ENCODE results near the gene POLR1H. TPM values are rescaled to one million over a fixed set of nuclear protein-coding genes. Genes with fewer than 3 reads are reported as not detected.
"Not testable (repeated sequence)": the region's sequence is repeated elsewhere in the genome, so short reads cannot be mapped to it uniquely, and the experiment has no call there.

The POLR1H gene
- total RNA-seq, 1 experiment from 2014 or later = 85.1 TPM

GRCh38 chr6:30031381-30031780 is 29.7 kb upstream of the POLR1H start:
- no peaks in the 10 kb centered on the region for H4K20me1 ChIP-seq (ENCODE audit: insufficient read depth, low read depth, low read length)
- H3K27ac ChIP-seq (ENCODE audit: low read length) = no peak overlapping the region
- H3K9me2 ChIP-seq (replicated peaks; ENCODE audit: insufficient read depth, low read length) = no peaks in the 10 kb centered on the region; the same call in 1 of the 2 replicates
- H3K4me3 ChIP-seq (ENCODE audit: low read length) = no peak overlapping the region
- no peaks in the 10 kb centered on the region for H3K27me3 ChIP-seq (ENCODE audit: low read length)
- no peaks in the 10 kb centered on the region for H3K9me3 ChIP-seq (ENCODE audit: low read length)
- H3K36me3 ChIP-seq (ENCODE audit: insufficient read depth, low read length) = no peaks in the 10 kb centered on the region
- H2AFZ ChIP-seq (ENCODE audit: low read length) = no peak overlapping the region
- no peak overlapping the region for H3K4me2 ChIP-seq (ENCODE audit: low read depth, low read length, poor library complexity, severe bottlenecking)
- no peaks in the 10 kb centered on the region for H3K4me1 ChIP-seq (ENCODE audit: low read length)
- no peaks in the 10 kb centered on the region for H3K79me2 ChIP-seq (ENCODE audit: low read length)
- DNase-seq = no peak
- no peak overlapping the region for H3K9ac ChIP-seq (ENCODE audit: low read length)

GRCh38 chr6:30033440-30033839 is 27.6 kb upstream of the POLR1H start:
- not testable (repeated sequence) for H3K4me3 ChIP-seq (ENCODE audit: low read length); H3K36me3 ChIP-seq (ENCODE audit: insufficient read depth, low read length); H3K4me2 ChIP-seq (ENCODE audit: low read depth, low read length, poor library complexity, severe bottlenecking); H3K79me2 ChIP-seq (ENCODE audit: low read length); H4K20me1 ChIP-seq (ENCODE audit: insufficient read depth, low read depth, low read length); H3K27me3 ChIP-seq (ENCODE audit: low read length); H3K27ac ChIP-seq (ENCODE audit: low read length); DNase-seq; H3K9me3 ChIP-seq (ENCODE audit: low read length); H3K9ac ChIP-seq (ENCODE audit: low read length); H3K9me2 ChIP-seq (replicated peaks; ENCODE audit: insufficient read depth, low read length); H3K4me1 ChIP-seq (ENCODE audit: low read length); H2AFZ ChIP-seq (ENCODE audit: low read length)

- no peak overlapping the region for H3K27ac ChIP-seq (ENCODE audit: low read length)
- H3K9me2 ChIP-seq (replicated peaks; ENCODE audit: insufficient read depth, low read length) = no peaks in the 10 kb centered on the region
- H3K4me2 ChIP-seq (ENCODE audit: low read depth, low read length, poor library complexity, severe bottlenecking) = no peak overlapping the region
- DNase-seq = no peak
- H3K36me3 ChIP-seq (ENCODE audit: insufficient read depth, low read length) = no peaks in the 10 kb centered on the region
- no peaks in the 10 kb centered on the region for H3K9me3 ChIP-seq (ENCODE audit: low read length)
- no peak overlapping the region for H3K9ac ChIP-seq (ENCODE audit: low read length)
- H3K27me3 ChIP-seq (ENCODE audit: low read length) = no peaks in the 10 kb centered on the region
- no peaks in the 10 kb centered on the region for H3K4me1 ChIP-seq (ENCODE audit: low read length)
- no peak overlapping the region for H3K4me3 ChIP-seq (ENCODE audit: low read length)
- H2AFZ ChIP-seq (ENCODE audit: low read length) = no peak overlapping the region
- no peaks in the 10 kb centered on the region for H3K79me2 ChIP-seq (ENCODE audit: low read length)
- no peaks in the 10 kb centered on the region for H4K20me1 ChIP-seq (ENCODE audit: insufficient read depth, low read depth, low read length)
These were observed 25.3 kb upstream of the POLR1H start for GRCh38 chr6:30035784-30036183.

- no peaks in the 10 kb centered on the region for H3K9me3 ChIP-seq (ENCODE audit: low read length)
- H3K4me1 ChIP-seq (ENCODE audit: low read length) = no peaks in the 10 kb centered on the region
- no peaks in the 10 kb centered on the region for H4K20me1 ChIP-seq (ENCODE audit: insufficient read depth, low read depth, low read length)
- H3K27ac ChIP-seq (ENCODE audit: low read length) = no peak overlapping the region
- DNase-seq = peak; percentile 57
- no peaks in the 10 kb centered on the region for H3K27me3 ChIP-seq (ENCODE audit: low read length)
- no peak overlapping the region for H3K4me2 ChIP-seq (ENCODE audit: low read depth, low read length, poor library complexity, severe bottlenecking)
- no peaks in the 10 kb centered on the region for H3K36me3 ChIP-seq (ENCODE audit: insufficient read depth, low read length)
- H3K79me2 ChIP-seq (ENCODE audit: low read length) = no peaks in the 10 kb centered on the region
- no peak overlapping the region for H3K4me3 ChIP-seq (ENCODE audit: low read length)
- H3K9ac ChIP-seq (ENCODE audit: low read length) = no peak overlapping the region
- no peaks in the 10 kb centered on the region for H3K9me2 ChIP-seq (replicated peaks; ENCODE audit: insufficient read depth, low read length)
- no peak overlapping the region for H2AFZ ChIP-seq (ENCODE audit: low read length)
These were observed 23.8 kb upstream of the POLR1H start for GRCh38 chr6:30037182-30037788.

GRCh38 chr6:30041221-30041620 is 19.8 kb upstream of the POLR1H start:
- DNase-seq = peak; percentile 23
- Histone ChIP-seq H3K36me3 (ENCODE audit: insufficient read depth, low read length) (no peaks in the 10 kb centered on the region), H3K9ac (ENCODE audit: low read length) (no peak overlapping the region), H3K9me3 (ENCODE audit: low read length) (no peaks in the 10 kb centered on the region), H3K4me2 (ENCODE audit: low read depth, low read length, poor library complexity, severe bottlenecking) (no peak overlapping the region), H4K20me1 (ENCODE audit: insufficient read depth, low read depth, low read length) (no peaks in the 10 kb centered on the region), H2AFZ (ENCODE audit: low read length) (no peak overlapping the region), H3K4me3 (ENCODE audit: low read length) (no peak overlapping the region), H3K27ac (ENCODE audit: low read length) (no peak overlapping the region), H3K9me2 (replicated peaks; ENCODE audit: insufficient read depth, low read length) (no peaks in the 10 kb centered on the region), H3K79me2 (ENCODE audit: low read length) (peaks cover 9% of the 10 kb centered on the region; the same call in 1 of the 2 replicates), H3K4me1 (ENCODE audit: low read length) (no peaks in the 10 kb centered on the region), H3K27me3 (ENCODE audit: low read length) (no peaks in the 10 kb centered on the region)

- H3K4me3 ChIP-seq (ENCODE audit: low read length) = no peak overlapping the region
- H3K9ac ChIP-seq (ENCODE audit: low read length) = no peak overlapping the region
- H4K20me1 ChIP-seq (ENCODE audit: insufficient read depth, low read depth, low read length) = no peaks in the 10 kb centered on the region
- no peaks in the 10 kb centered on the region for H3K9me2 ChIP-seq (replicated peaks; ENCODE audit: insufficient read depth, low read length)
- H3K4me2 ChIP-seq (ENCODE audit: low read depth, low read length, poor library complexity, severe bottlenecking) = no peak overlapping the region
- peak; percentile 35 for DNase-seq
- no peak overlapping the region for H3K27ac ChIP-seq (ENCODE audit: low read length)
- peaks cover 12% of the 10 kb centered on the region; the same call in 1 of the 2 replicates for H3K79me2 ChIP-seq (ENCODE audit: low read length)
- no peaks in the 10 kb centered on the region for H3K9me3 ChIP-seq (ENCODE audit: low read length)
- H3K4me1 ChIP-seq (ENCODE audit: low read length) = no peaks in the 10 kb centered on the region
- H3K36me3 ChIP-seq (ENCODE audit: insufficient read depth, low read length) = no peaks in the 10 kb centered on the region
- no peak overlapping the region for H2AFZ ChIP-seq (ENCODE audit: low read length)
- no peaks in the 10 kb centered on the region for H3K27me3 ChIP-seq (ENCODE audit: low read length)
These were observed 19.2 kb upstream of the POLR1H start for GRCh38 chr6:30041821-30042220.

GRCh38 chr6:30042476-30042875 is 18.6 kb upstream of the POLR1H start:
- Histone ChIP-seq H3K4me1 (ENCODE audit: low read length) (no peaks in the 10 kb centered on the region), H4K20me1 (ENCODE audit: insufficient read depth, low read depth, low read length) (no peaks in the 10 kb centered on the region), H3K9me3 (ENCODE audit: low read length) (no peaks in the 10 kb centered on the region), H3K36me3 (ENCODE audit: insufficient read depth, low read length) (no peaks in the 10 kb centered on the region), H3K9ac (ENCODE audit: low read length) (no peak overlapping the region), H3K4me3 (ENCODE audit: low read length) (no peak overlapping the region), H3K27me3 (ENCODE audit: low read length) (no peaks in the 10 kb centered on the region), H3K79me2 (ENCODE audit: low read length) (peaks cover 16% of the 10 kb centered on the region; the same call in 1 of the 2 replicates), H3K9me2 (replicated peaks; ENCODE audit: insufficient read depth, low read length) (no peaks in the 10 kb centered on the region), H3K27ac (ENCODE audit: low read length) (no peak overlapping the region), H2AFZ (ENCODE audit: low read length) (no peak overlapping the region), H3K4me2 (ENCODE audit: low read depth, low read length, poor library complexity, severe bottlenecking) (no peak overlapping the region)
- DNase-seq = peak; percentile 11

- no peak overlapping the region for H3K4me2 ChIP-seq (ENCODE audit: low read depth, low read length, poor library complexity, severe bottlenecking)
- H3K9me2 ChIP-seq (replicated peaks; ENCODE audit: insufficient read depth, low read length) = no peaks in the 10 kb centered on the region
- H3K4me1 ChIP-seq (ENCODE audit: low read length) = no peaks in the 10 kb centered on the region
- peak; percentile 39 for DNase-seq
- H4K20me1 ChIP-seq (ENCODE audit: insufficient read depth, low read depth, low read length) = no peaks in the 10 kb centered on the region
- H3K9me3 ChIP-seq (ENCODE audit: low read length) = no peaks in the 10 kb centered on the region
- peaks cover 16% of the 10 kb centered on the region; the same call in 1 of the 2 replicates for H3K79me2 ChIP-seq (ENCODE audit: low read length)
- no peak overlapping the region for H2AFZ ChIP-seq (ENCODE audit: low read length)
- H3K36me3 ChIP-seq (ENCODE audit: insufficient read depth, low read length) = no peaks in the 10 kb centered on the region
- no peak overlapping the region for H3K4me3 ChIP-seq (ENCODE audit: low read length)
- H3K9ac ChIP-seq (ENCODE audit: low read length) = no peak overlapping the region
- H3K27me3 ChIP-seq (ENCODE audit: low read length) = no peaks in the 10 kb centered on the region
- H3K27ac ChIP-seq (ENCODE audit: low read length) = no peak overlapping the region
These were observed 18.2 kb upstream of the POLR1H start for GRCh38 chr6:30042914-30043313.
